ENCODE measurements around the gene CLDN24.
"Not testable (repeated sequence)": the region's sequence is repeated elsewhere in the genome, so short reads cannot be mapped to it uniquely, and the experiment has no call there.

The CLDN24 gene

DNA sequence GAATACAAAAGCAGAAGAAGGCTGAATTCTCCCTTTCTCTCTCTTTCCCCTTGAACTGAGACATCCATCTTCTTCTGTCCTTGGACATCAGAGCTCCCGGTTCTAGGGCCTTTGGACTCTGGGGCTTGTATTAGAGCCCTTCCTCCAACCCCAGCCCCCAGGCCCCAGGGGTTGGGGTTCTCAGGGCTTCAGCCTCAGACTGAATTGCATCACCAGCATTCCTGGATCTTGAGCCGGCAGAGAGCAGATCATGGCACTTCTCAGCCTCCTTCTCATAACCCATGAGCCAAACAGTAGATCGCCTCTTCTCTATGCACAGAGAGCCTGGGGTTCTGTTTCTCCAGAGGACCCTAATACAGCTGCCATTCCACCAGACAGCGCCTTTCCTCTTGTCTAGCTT is 25.3 kb upstream of the CLDN24 start:
- DNase-seq: no peak

DNA sequence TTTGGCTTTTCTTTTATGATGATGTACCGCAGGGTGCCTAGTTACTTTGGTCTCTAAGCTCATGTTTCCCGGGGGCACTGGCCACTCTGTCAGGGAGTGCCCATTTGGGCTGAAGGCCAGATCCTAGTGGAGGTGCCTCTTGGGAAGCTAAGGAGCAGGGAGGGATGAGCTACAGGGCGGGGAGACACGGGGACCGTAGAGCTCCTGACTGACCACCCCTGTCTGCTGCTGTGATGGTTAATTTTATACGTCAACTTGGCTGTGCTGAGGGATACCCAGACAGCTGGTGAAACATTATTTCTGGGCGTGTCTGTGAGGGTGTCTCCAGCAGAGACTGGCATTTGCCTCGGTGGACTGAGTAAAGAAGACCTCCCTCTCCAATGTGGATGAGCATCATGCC is 24.9 kb upstream of the CLDN24 start:
- DNase-seq: no peak

DNA sequence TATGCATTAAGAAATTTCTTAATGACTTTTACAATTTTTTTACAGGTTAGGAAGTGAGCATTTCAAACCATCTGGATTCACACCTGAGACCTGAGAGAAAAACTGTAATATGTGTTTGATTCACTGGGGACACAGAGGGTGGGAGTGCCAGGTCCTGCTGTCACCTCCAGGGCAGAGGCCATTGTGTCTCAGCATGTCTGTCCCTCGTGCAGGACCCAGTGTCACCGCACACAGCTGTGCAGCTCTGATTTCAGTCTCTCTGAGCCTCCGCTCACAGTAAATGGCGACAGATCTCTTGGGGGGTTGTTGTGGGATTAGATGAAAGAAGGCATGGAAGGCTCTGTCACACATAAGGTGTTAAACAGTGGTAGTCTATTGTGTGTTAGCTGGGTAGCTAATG is 23.0 kb upstream of the CLDN24 start:
- DNase-seq: no peak

DNA sequence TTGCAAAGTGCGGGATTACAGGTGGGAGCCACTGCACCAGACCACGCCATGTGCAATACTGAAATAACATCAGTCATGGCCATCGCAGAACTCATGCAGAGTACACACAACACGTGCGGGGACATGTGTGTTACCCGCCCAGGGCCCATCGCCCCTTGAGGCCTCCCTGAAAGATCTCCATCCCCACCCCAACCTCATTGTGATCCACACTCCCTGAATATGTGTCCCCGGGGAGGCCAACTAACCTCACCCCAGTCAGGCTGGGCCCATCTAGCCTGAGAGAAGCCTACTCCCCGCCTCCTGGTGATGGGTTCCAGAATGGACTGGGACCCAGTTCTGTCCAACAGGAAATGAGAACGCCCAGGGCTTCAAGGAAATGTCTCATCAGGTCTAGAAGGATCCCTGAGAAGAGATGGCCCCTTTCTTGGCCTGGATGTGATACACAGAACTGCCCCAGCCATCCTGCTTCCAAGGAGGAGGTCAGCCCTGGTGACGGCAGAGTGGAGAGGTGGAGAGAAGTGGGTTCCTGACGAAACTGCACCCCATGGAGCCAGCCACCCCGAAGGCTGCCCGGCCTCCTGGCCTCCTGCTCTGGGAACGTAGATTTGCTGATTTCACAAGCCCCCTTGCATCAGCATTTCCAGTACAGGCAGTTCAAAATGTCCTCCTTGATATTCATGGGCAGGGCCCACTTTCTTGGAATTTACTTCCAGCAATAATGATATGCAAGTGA is 22.5 kb upstream of the CLDN24 start:
- DNase-seq: no peak

DNA sequence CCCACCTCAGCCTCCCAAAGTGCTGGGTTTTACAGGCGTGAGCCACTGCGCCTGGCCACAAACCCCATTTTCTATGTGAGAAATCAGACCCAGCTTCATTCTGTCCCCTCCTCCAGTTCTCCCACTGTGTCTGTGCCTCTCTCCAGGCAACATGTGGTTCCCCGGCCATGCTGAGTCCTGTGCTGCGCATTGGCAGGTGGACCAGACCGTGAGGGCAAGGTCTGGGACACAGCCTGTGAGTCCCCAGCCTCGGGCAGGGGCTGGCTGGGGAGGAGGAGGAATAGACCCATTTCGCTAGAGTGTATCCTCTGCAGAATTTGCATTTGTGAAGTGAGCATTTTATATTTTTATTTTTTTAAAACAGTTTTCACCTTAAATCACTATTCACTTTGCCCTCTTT is 21.5 kb upstream of the CLDN24 start:
- DNase-seq: no peak

DNA sequence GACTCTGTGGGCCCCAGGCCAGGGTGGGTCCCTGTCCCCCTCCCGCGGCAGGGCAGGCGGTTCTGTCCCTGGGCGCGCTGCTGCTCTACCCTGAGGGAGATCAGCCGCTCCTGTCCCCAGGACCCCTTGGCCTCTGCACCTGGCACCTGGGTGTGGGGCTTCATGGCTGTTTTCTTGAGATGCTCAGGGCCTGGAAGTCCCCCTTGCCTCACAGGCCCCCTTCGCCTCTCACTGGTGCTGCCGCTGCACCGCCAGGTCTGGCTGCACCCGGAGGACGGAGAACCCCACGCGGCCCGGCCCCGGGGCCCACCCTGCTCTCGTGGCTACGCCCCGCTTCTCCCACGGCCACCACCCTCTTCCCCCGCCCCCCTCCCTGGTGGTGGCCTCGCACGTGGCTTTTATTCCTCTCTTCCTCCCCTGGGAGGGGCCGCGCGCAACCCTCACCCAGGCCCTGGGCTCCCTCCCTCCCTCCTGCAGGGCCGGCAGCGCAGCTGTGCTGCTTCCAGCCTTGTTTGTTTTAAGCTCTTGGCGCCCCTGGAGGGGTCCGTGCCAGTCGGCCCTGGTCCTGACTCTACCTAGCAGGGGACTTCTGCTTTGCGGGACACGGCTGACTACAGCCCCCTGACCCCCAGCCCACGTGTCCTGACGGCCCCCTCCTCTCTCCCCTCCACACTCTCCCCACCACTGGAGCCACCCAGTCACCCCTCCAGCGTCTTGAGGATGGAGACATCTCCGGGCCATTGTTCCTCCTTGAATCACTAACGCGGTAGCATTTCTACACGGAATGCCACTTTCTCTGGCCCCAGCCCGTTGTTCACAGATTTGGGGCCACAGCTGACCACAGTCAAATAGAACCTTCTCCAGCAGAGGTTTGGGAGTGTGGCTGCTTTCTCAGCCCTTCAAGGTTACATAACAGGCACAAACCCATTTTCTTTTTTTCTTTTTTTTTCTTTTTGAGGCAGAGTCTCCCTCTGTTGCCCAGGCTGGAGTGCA is 20.6 kb upstream of the CLDN24 start:
- peak in 1 of 51 donors; percentile 10 for DNase-seq

DNA sequence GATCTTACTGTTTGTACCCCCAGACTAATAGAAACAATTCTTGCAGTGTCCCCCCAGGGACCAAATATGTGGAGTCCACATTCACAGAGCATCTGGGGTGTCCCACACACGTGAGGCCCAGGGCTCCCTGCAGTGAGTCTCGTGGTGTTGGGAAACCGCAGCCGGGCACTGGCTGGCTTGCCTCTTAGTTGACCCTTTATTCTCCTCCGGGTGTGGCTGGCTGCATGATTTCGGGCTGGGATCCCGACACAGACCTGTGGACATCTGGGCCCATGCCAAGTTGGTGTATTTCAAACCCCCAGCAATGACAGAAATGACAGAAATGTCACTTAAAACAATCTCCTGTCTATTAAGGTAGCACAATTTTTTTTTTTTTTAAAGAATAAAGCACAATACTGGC is 15.6 kb upstream of the CLDN24 start:
- no peak for DNase-seq

DNA sequence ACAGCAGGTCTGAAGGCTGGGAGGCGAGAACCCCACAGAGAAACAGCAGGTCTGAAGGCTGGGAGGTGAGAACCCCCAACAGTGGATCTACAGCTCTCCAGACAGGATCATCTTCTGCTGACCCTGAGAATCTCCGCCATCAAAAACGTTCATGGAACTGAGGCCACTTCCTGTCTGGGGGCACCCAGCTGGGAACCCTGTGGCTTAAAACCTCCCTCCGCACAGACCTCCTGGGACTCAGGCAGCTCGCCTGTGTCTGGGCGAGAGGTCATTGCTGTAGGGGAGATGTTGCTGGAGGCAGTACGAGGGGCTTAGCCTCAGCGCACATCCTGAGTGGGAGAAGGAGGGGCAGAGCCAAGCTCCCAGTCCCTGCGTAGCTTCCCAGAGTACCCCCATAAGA is 15.1 kb upstream of the CLDN24 start:
- DNase-seq: no peak

DNA sequence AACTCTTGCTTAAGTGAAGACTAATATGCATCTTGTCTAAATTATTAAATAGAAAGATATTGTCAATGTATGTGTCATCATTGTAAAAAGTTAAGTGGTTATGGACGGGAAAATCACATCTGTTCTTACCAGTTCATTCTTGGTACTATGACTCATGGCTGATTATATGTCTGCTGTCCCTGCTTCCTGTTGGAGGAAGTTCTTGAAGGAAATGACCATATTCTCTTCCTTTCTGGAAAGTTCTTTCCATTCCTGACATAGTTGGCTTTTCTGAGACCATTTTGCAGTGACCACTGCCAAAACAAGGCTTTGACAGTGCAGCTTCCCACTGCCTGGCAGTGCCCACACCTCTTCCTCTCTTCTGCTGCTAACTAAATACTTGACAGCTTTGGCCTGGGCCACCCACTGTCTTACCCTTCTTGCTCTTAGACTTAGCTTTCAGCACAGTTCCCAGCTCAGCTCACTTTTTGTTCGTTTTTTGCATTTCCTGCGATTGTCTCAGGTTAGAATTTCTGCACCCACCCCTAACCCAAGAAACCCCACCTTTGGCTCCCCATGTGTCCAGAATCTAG is 13.2 kb upstream of the CLDN24 start:
- DNase-seq: no peak

DNA sequence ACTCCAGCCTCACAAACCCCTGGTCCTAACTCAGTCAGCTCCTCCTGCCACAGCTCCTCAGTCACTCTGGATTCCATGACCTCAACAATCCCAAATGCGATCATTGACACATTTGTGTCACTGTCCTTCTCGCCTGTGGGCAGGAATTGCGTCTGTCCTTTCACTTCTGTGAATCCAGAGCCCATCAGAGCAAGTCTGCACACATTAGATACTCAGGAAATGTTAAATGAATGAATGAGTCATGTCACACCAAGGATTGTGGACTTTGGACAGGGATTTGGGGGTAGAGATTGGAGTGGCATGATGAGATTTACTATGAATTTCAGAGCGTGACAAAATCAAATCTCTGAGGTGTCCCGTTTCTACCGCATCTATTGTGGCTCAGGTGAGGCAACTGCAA is 11.8 kb upstream of the CLDN24 start:
- no peak for DNase-seq

DNA sequence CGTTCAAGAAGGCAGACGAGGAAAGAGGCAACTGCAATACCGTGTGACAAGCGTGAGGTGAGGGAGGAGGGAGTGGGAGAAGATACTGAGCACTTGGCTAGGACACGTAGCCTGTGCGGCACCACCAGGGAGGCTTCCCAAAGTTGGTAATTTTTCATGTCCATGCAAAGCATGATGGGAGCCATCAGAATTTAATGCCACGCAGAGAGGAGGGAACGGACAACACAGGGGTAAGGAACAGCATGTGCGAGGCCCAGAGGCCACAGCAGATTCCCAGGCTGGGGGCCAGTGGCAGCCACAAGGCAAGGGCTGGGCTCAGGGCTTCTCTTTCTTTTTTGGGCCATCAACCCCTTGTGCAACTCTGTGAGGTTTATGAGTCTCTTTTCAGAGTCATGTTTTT is 11.0 kb upstream of the CLDN24 start:
- DNase-seq: no peak

DNA sequence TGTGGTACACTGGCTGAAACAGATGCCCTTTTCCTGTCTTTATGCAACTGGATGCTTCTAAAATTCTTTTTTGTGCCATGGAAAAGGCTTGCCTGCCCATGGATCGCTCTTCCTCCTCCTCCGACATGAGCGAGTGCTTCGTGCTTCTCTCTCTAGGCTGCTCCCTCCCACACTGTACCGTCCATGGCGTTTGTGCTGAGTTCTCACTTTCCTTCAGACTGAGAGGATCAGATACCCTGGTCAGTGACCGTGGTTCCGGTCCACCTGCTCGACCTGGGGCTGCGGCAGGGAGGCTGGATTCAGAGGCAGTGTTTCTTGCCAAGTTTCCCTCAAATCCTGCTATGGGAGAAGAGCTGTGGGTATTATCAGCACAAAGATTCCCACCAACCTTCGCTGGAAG is 10.2 kb upstream of the CLDN24 start:
- DNase-seq: no peak

DNA sequence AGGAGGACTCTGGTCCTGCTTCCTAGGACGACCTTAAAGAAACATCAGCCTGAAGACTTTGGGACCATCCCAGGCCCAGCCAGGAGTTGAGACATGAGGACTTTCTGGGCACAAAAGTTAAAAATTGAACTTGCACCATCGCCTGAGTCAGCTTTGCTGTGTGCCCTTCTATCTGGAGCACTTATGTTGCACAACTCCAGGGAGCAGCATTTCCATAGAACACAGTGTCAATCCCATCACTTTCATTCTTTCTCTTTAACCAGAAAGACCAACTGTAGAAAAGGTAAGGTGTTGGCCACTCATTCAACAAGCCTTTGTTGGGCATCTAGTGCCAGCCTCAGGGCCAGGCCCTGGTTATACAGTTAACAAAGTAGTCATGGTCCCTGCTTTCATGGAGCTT is 8.6 kb upstream of the CLDN24 start:
- no peak for DNase-seq

DNA sequence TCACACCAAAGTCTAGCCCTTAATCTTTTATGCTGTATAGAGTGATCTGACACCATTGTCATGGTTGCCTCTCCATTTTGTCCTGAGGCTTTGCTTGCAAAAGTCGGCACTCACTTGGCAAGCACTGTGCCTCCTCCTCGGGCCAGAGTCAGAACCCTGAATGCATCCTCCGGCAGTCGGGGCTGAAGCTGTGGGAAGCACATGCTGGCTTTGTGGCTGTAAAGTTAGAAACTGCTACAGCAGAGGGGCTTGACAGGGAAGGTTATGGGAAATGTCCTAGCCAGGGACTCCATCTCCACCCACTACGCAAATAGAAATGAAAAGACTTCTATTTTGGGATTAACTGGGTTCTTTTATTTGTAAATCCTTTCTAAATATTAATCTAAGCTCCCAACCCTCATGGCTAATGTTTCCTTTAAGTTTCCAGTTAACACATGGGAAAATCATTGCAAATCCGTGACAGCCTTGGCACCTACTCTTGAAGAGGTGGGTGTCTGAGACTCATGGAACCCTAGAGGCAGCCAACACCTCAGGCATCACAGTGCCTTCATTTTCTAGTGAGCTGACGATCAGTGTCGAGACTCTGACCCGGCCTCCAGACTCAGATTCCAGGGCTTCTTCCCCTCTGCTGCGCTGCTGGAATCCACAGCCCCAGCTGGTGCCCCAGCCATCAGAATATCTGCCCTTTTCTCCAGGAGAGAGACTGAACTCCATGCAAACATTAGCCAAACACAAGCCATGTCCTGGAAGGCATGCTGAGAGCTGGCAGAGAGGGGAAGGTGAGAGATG is 7.9 kb upstream of the CLDN24 start:
- no peak for DNase-seq

DNA sequence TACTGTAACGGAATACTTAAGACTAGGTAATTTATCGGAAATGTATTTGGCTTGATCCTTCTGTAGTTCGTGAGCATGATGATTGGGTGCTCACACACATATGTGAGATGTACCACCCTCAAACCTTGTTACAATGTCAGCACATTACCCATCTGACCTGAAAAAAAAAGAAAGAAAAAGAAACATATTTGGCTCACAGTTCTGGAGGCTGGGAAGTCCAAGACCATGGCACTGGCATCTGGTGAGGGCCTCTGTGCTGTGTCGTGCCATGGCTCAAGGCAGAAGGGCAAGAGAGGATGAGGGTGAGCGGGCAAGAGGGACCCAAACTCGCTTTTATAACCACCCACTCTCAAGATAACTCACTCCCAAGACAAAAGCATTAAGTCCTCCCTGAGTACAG is 7.0 kb upstream of the CLDN24 start:
- DNase-seq: no peak

DNA sequence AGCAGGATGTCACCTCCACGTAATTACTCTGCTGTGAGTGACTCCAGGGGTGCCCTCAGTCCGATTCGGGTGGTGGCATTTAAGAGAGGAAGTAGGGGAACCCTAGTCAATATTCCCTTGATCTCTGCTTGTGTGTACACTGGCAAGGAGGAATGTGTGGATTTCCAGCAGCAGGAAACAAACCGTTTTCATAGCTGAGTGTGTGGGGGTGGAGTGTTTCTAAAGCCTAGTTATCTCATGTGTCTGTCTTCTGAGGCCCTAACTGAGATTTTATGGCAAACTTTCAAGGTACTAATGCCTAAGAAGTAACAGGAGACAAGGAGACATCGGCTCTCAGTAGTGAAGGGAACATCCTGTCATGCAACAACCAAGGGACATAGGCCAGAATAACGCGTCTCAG is 6.6 kb upstream of the CLDN24 start:
- DNase-seq: no peak

DNA sequence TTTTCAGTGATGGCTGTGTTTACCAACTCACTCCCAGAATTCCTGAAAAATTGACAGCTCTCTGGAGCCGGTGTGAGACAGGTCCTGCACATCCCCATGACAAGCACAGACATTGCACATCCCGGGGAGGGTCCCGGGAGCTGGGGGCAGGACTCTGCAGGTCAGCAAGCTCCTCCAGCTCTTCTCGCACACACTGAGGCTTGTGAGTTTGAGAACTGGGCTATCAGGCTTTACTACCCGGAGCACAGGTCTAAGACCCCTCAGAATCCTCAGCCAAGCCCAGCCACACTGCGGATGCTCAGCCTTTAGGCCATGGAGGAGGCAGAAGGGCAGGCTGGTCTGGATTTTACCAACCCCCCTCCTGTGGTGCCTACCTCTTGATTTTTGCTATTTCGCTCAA is 5.6 kb upstream of the CLDN24 start:
- no peak for DNase-seq

DNA sequence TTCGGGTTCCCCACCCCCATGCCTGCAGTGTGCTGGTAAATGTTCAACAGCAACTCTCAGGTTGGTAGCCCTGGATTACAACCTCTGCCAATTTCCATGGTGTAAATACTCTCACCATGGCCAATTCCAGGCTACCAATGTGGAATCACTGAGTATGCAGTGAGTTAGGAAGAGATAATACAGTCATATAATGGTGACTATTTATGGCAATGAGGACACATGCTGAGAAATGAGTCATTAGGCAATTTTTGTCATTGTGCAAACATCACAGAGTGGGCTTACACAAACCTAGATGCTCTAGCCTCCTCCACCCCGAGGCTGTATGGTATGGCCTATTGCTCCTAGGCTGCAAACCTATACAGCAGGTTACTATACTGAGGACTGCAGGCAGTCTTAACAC is 4.6 kb upstream of the CLDN24 start:
- DNase-seq: no peak

DNA sequence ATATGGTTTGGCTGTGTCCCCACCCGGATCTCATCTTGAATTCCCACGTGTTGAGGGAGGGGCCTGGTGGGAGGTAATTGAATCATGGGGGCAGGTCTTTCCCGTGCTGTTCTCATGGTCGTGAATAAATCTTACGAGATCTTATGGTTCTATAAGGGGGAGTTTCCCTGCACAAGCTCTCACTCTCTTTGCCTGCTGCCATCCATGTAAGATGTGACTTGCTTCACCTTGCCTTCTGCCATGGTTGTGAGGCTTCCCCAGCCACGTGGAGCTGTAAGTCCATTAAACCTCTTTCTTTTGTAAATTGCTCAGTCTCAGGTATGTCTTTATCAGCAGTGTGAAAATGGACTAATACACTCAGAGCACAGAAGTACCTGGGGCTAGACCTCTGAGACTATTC is 4.2 kb upstream of the CLDN24 start:
- not testable (repeated sequence) for DNase-seq

DNA sequence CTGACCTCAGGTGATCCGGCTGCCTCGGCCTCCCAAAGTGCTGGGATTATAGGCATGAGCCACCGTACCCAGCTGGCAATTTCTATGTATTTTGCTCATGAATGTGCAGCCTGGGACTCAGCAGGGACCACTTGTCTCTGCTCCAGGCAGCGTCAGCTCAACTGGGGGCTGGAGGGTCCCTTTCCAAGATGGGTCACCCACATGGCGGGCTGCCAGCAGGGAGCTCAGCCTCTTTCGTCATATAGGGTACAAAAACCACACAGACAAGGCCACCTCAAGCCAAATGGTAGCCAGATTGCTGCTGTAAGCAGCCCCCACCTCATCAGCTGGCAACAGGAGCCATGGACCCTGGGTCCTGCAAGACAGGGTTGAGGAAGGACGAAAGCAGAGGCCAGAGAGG is 2.4 kb upstream of the CLDN24 start:
- no peak for DNase-seq

DNA sequence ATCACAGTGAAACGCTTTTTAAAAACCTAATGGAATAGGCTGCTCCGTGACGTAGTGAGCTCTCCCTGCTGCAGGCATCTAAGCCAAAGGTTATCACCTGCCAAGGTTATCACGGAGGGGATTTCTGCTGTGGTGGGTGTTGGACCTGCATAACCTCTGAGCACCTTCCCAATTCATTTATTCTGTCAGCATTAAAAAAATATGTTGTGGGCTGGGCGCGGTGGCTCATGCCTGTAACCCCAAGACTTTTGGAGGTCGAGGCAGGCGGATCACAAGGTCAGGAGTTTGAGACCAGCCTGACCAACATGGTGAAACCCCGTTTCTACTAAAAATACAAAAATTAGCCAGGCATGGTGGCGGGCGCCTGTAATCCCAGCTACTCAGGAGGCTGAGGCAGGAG is 1.8 kb upstream of the CLDN24 start:
- not testable (repeated sequence) for DNase-seq

DNA sequence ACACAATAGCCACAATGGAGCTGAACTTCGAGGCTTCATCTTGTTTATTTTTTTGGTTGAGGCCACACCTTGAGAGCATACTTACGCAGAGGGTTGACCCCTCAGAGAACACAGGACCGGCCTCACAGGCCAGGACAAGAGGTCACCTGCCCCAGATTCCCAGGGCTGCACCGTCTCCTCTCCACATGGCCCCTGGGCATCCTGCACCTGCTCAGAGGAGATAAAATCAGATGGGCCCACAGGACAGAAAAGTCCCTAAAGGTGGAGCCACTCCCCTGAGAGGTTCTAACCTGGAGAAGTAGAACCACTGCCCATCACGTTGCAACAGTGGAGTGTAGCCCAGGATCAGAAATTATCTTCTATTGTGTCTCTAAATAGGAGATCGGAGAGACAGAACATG is 1.1 kb upstream of the CLDN24 start:
- no peak for DNase-seq
